Activated CD8-positive, alpha-beta memory T cell treated with anti-CD3 and anti-CD28 coated beads for 4 hours (primary cell): ENCODE results near the gene MBD3.
"Not testable (repeated sequence)": the region's sequence is repeated elsewhere in the genome, so short reads cannot be mapped to it uniquely, and the experiment has no call there.

Experiments
- DNase-seq, 2 donors: peaks; one replicate each; pipeline ENCODE4 v3.0.0-alpha.2; 2020; ENCODE audit warnings: low read depth in 2 of 2

The MBD3 gene, protein sequence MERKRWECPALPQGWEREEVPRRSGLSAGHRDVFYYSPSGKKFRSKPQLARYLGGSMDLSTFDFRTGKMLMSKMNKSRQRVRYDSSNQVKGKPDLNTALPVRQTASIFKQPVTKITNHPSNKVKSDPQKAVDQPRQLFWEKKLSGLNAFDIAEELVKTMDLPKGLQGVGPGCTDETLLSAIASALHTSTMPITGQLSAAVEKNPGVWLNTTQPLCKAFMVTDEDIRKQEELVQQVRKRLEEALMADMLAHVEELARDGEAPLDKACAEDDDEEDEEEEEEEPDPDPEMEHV

DNA sequence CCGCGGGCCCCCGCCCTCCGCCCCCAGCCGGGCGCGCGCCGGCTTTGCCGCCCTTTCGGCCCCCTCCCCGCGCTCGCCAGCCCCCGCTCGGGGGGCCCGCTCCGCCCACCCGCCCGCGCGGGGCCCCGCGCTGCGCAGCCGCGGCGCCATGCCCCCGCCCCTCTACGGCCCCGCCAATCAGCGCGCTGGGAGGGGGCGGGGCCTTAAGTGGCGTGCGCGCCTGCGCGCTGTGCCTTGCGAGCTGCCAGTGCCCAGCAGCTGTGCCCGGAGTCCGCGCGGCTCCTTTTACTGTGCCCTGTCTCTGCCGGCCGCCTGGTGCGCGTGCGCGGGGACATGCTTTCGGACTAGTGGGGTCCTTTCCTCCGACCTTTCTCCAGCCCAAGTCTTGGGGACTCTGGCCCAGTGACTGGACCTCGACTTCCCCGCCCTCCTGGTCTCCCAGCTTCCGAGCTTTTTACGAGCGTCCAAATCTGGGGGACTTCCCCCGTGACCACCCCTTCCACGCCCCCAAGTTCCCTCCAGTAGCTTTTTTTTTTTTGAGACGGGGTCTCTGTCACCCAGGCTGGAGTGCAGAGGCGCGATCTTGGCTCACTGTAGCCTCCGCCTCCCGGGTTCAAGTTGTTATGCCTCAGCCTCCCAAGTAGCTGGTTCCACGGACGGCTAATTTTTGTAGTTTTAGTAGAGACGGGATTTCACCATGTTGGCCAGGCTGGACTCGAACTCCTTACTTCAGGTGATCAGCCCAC is at the start of gene MBD3:
Gene MBD3, minus strand, starts transcription at position 111 of the 746 bp plus-strand sequence. CDS start 234 bp downstream, outside the sequence.
- DNase-seq = peak; percentile 78 to 80

DNA sequence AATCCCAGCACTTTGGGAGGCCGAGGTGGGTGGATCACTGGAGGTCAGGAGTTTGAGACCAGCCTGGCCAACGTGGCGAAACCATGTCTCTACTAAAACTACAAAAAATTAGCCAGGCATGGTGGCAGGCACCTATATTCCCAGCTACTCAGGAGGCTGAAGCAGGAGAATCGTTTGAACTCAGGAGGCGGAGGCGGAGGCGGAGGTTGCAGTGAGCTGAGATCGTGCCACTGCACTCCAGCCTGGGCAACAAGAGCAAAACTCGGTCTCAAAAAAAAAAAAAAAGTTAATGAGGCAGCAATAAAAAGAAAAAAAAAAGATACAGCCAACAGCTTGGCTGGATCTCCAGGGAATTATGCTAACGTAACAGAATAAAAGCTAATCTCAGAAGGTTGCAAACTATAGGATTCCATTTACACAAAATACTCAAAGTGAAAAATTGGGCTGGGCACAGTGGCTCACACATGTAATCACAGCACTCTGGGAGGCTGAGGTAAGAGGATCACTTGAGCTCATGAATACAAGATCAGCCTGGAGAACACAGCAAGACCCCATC is 48.3 kb upstream of the MBD3 start:
- DNase-seq = not testable (repeated sequence)

DNA sequence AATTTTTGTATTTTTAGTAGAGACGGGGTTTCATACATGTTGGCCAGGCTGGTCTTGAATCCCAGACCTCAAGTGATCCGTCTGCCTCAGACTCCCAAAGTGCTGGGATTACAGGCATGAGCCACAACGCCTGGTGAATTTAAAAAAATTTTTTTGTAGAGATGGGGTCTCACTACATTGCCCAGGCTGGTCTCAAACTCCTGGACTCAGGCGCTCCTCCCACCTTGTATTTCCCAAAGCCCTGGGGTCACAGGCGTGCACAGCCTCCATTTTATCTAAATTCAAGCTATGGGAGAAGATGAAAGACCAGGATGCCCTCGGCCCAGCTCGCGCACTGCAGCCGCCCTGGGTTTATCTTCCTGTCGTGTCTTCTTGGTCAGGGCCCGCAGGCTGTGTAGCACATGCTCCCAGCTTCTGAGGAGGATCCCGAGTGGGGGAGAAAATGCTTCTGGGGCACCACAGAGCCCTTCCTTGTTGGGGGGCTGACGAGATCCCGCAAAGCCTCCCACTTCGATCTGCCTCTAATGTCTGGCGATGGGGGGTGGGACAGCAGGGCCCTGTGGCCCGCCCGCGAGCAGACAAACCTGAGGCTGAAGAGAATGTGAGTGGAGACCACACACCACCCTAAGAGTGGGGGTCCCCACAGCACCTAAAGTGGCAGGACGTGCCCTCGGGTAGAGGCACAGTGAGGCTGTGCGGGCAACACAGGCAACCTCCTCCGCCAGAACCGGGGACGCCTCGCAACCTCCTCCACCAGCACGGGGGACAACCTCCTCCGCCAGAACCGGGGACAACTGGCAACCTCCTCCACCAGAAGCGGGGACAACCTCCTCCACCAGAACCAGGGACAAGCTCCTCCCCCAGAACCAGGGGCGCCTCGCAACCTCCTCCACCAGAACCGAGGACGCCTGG is 43.9 kb upstream of the MBD3 start:
- no peak for DNase-seq

DNA sequence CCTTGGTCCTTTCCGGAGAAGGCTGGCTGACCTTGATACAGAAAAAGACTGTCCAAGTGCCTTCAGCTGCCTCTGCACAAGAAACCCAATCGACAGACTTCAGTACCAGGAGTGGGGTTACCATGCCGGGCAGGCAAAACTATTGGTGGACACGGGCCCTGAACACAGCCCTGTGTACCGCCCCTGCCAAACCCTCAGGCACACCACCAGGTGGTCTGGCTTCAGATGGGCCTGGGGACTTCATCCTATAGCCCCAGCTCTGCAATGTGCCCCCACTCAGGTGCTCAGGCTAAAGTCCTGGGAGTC is 42.2 kb upstream of the MBD3 start:
- DNase-seq = no peak

DNA sequence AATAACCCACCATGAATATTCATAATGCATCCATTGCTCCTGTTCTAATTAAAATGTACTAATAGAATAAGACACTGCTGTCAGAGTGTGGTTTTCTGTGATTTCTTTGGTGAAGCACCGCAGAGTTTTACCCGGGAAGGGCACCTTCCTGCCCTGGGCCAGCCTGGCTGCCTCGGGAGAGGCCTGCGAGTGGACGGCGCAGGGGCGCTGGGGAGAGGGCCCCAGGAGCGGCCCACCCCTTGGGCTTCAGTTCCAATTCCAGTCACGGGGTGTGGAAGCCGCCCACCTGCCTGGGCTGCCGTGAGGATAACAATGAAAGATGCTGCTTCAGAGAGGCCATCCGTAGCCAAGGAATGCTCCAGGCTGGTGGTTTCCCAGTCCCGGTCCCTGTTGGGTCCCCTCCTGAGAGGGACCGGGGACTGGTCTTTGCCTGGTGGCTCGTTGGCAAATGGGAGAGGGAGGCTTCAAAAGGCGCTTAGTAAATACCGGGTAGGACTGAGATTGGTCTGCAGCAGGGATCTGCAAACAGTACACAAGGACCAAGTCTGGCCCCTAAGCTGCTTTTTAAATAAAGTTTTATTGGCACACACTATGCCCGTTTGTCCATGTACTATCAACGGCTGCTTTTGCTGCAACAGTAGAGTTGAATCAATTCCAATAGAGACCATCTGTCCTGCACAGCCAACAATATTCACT is 41.7 kb upstream of the MBD3 start:
- DNase-seq = no peak

DNA sequence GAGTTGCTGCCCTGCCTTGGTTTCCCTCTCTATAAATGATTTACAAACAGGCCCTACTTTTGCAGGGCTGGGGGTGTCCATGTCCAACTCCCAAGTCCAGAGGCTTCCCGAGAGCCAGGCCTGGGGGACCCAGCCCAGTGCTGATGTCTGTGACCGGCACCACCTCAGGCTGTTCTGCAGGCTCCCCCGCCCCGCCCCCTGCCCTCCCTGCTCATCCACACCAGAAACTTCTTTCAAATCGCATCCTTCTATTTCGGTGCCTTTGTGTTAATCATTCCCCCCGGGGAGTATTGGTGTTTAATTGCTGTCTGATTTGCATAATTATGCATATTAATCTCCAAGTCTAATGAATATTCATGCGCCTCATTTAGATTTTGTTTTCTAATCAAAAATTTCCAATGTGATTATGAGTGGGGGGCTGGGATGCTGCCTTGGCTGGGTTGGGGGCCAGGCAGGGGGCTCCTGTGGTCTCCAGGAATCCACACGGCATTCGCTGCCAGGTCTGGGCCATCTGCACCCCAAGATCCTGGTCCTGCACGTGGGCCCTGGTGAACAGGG is 40.7 kb upstream of the MBD3 start:
- no peak for DNase-seq

DNA sequence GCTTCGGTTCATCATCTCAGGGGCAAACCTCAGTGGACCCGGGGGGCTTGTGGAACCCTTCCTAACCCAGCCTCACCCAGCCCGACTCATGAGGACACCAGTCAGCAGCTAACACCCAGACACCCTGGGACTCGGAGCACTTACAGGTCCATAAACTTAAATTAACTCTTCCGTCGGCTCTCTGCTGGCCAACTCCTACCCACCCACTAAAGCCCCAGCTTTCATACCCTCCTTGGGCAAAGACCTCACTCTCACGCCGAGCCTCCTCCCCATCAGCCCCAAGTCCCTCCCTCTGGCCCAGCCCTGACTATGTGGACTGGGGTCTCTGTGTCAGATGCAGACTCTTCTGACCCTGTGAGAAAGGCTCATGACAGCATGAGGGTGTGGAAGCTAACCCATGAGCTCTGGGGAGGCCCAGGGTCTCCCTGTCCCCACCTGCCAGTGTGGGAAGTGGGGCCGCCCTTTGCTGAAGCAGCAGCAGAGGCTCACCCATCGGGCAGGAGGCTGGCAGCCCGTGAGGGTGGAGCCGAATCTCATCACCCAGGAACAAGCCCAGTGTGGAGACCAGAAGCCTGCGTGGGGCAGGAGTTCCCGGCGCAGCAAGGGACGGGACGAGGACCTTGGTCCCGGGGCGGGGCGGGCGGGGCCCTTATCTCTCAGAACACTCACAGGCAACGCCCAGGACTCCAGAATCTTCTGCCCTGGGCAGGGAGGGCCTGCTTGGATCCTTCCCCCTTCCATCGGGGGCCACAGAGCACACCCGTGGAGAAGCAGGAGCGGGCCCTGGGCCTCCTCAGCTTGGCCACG is 40.0 kb upstream of the MBD3 start:
- DNase-seq = no peak

DNA sequence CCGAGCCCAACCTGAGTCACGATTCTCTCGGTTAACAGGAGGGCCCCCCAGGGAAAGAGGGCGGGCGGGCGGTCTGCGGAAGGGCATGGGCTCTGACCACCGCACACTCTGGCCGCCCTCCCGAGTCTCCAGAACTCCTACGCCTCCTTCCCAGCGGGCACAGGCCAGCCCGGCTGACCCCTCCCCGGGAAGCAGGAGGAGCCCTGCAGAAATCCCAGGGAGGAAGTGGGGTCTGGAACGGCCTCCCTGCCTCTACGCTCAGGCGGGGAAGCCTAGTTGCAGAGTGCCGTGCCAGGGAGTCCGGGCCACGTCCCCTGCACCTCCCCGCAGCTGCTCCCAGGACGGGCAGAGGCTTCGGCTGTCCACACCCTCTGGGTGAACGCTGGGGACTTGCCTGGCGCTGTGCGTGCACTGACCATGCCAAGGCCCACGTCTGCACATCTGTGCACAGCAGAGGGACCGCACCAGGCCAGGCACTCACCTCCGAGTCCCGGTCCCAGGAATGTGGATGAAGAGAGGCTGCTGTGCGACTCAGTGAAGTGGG is 39.0 kb upstream of the MBD3 start:
- DNase-seq = no peak

DNA sequence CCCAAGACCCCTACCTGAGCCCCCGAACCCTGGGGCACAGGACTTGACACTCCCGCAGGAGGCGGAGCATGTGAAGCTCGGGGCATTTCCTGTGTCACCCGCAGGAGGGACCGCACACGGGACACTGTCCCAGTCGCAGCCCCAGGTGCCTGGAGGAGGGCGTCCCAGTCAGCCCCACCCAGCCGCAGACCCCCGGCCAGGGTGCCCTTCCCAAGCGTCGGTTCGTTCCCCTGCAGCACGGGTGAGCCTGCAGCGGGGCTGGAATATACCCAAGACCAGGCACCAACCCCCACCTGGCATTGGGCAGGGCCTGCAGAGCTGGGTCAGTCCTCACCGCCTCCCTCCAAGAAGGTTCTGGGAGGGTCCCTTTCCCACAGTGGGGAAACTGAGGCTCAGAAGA is 38.1 kb upstream of the MBD3 start:
- no peak for DNase-seq

DNA sequence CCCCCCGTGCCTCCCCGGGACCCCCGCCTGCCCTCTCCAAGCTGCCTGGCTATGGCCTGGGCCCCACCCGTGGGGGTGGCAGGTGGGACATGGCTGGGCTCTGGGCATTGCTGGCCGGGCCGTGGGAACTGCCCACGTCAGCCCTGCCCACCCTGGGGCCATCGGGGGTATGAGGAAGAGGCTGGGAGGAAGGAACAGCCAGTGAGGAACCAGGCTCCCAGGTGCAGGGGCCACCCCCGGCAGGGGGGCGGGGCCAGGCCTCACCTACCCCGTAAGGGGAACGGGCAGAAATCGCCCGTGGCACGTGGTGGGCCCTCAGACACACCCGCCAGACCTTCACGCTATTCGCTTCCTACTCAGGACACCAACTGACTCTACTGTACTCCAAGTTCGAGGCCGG is 37.3 kb upstream of the MBD3 start:
- DNase-seq = no peak

DNA sequence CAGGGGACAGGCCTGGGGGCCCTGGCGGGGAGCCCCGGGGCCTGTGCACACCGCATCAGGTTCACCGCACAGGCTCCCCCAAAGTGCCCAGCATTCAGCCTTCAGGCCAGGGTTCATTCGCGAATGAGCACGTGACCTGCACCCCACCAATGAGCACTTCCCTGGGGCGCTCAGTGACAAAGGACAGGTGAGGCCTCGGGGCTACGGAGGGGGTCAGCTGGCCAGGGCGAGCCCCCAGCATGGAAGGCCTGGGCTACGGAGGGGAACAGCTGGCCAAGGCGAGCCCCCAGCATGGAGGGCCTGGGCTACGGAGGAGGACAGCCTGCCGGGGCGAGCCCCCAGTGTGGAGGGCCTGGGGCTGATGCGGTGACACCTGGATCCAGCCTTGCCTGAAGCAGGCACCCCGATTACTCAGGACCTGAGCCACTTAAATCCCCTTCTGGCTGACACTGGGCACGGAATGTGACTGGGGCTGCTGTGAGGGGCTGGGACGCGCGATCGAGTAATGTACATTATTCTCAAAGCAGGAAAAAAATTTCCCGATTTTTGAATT is 36.7 kb upstream of the MBD3 start:
- DNase-seq = no peak

DNA sequence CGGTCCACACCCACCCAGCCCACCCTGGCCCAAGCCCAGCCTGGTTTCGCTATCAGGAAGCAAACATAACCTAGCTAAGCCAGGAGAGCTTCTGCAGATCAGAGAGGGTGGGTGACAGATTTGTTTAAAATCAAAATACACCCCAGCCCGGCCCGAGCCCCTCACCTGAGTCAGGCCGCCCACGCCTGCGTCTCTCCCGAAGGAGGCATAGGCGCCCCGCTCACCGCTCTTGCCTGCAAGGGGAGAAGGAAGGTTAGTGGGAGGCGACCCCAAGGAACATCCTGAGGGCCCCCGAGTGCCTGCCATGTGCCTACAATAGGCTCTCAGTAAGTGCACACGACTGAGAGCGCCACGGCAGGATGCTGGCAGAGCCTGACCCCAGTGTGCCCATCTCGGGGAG is 34.5 kb upstream of the MBD3 start:
- DNase-seq = no peak

DNA sequence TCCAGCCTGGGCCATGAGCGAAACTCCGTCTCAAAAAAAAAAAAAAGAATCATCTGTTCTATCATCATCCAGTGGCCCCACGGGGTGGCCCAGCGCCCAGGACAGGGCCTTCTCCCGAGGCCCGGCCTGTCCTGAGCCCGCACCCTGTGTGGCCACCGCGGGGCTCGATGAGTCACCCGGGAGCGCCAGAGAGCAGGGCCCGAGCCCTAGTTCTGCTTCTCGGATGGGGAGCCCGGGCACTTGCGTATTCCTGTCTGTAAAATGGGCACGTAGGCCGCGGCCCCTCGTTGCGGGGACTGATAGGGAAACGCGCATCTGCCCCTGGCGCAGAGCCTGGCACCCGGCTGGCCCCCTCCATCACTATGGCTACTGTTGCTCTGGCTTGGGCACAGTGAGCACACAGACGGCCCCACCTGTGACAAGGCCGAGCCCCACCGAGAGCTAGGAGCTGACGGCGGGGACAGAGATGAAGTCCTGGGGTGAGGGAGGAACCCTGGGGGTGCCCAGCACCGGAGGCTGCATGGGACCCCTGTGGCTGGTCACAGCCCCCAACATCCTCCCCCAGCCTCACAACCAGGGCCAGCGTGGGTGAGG is 33.8 kb upstream of the MBD3 start:
- no peak for DNase-seq

DNA sequence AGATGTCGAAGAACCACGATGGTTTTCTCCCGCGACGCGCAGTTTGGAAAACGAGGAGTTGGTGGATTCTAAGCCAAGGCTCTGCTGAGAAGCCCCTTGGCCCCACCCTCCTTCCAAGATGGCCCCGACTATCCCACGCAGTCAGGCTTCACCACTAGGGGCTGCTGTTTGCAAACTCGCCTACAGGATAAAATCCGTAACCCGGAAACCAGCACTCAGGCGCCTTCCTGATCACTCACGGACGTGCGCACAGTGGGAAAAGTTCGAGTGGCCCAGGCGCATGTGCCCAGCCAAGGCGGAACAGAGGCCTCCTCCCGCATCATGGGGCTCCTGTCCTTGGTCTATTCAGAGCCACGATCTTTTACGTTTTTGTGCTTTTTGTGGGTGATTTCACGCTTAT is 31.8 kb upstream of the MBD3 start:
- DNase-seq = peak; percentile 15 to 28

DNA sequence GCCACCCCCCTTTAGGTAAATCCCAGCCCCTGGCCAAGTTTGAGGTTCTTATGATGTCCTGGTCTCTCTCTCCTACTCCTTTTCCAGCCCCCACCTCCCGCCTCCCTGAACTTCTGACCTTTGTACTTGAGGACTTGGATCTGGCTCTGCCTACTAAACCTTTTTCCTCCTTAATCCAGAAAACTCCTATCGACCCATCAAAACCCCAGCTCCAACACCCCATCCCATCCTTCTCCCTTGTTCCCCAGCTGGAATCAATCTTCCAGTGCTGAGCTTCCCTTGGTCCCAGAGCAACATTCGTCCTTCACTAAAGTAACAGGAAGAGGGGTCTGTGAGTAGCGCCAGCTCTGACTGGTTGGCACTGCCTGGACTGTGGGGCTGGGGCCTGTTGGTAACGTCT is 29.9 kb upstream of the MBD3 start:
- no peak for DNase-seq

DNA sequence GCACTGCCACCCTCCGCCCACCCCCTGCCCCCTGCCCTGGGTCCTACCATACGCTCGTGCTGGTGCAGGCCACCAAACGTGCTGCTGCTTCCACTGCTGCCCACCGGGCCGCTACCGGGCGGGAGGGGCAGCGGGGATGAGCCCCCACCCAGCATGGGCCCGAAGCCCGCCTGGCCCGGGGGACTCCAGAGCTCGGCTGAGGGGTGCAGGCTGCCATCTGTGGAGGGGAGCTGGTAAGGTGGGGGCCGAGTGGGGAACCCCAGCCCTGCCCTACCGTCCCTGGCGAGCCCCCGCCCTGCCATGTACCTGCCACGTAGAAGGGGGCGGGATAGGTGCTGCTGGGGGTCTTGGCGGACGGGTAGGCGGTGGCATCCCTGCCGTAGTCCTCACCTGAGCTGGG is 29.3 kb upstream of the MBD3 start:
- DNase-seq = no peak

DNA sequence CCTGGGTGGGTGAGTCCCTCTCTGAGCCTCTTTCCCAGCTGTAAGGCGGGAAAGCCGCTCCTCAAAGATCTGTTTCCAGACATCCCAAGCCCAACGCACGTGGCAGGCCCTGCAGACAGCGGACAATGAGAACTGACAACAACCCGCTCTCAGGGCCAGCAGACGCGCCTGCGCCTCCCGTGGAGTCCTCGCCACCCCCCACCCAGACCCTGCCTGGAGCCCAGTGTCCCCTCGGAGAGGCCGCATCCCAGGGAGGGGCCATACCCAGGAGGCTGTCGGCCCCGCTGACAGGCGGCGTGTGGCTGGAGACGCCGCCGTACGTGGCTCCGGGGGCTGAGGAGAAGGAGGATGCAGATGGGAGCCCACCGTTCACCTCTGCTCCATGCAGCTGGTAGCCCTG is 28.9 kb upstream of the MBD3 start:
- no peak for DNase-seq

DNA sequence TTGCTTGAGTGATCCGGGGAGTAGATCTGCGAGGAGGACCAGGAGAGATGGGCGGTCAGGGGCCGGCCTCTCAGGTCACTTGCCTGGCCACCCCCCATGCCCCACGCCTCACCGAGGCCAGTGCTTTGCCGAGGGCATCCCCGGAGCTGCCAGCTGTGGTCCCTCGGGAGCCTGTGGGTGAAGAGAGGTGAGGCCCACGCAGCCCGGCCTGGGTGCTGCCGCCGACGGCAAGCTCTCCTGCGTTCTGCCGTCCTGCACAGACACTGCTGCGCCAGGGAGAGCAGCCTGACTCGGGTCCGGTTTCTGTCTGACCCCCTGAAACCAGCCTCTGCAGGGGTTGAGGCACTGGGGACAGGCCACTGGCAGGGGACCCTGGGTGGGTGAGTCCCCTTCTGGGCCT is 28.4 kb upstream of the MBD3 start:
- DNase-seq = no peak

DNA sequence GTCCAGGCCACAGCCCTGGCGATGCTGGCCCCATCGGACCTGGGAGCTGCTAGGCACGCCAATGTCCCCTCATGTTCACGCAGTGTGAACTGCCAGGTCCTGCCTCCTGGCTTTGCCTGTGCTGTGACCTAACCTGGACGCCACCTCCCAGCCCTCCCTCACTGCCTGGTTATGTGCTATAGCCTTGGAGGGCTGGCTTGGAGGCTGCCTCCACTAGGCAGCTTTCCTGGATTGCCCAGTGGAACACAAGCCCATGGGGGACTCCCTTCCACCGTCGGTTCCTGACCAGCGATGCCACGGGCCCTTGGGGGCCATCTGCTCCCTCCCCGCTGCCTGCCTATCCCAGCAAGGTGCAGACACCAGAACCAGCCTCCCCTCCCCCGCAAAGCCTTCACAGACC is 27.8 kb upstream of the MBD3 start:
- no peak for DNase-seq

DNA sequence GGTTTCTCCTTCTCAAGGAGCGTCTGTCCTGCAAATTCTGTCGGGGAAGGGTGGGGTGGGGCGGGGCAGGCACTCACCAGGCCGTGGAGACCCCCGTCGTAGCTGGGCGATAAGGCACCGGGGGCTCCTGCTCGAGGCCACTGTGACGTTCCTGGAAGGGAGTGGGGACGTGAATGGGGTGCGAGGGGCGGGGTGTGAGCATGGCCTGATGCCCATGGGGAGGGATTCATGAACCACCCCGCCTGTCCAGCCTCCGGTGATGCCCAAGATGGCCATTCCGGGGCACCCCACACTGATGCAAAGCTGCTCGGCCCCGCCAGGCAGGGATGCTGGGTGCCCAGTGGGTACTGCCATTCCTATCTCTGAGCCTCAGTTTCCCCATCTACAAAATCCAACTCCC is 27.0 kb upstream of the MBD3 start:
- DNase-seq = no peak
